GM19239 (cell line): ENCODE measurements around the gene KIR2DL4.
"Not testable (repeated sequence)": the region's sequence is repeated elsewhere in the genome, so short reads cannot be mapped to it uniquely, and the experiment has no call there.

Source experiments
- DNase-seq: peaks from one replicate; pipeline ENCODE4 v3.0.0; 2011; ENCODE audit warnings: low spot score; ENCODE audit not compliant: insufficient read length
- FAIRE-seq: peaks from 2 replicates; lab custom pipeline; 2011; peaks lifted over from hg19 to GRCh38; lab: Jason Lieb, UNC

The KIR2DL4 gene

GRCh38 chr19:54859421-54859820, 56.0 kb downstream of the KIR2DL4 start:
- not testable (repeated sequence) for FAIRE-seq, DNase-seq

- FAIRE-seq, DNase-seq: not testable (repeated sequence)
Measured at GRCh38 chr19:54863459-54863858, 60.0 kb downstream of the KIR2DL4 start.
